Mesothelial cell of epicardium (in vitro differentiated cells): ENCODE results near the gene TIMM21. TPM values are rescaled to one million over a fixed set of nuclear protein-coding genes. Genes with fewer than 3 reads are reported as not detected.
A peak's percentile ranks its signal among the peaks of the same experiment; 100 is the strongest.

ENCODE experiments used
- DNase-seq, 2 experiments: peaks; one replicate each; pipeline ENCODE4 v3.0.0; 2021; ENCODE audit warnings: low spot score in 2 of 2; ENCODE audit not compliant: unreplicated experiment in 2 of 2
- H3K27ac Mint-ChIP-seq: 2 replicates; pipeline ENCODE4 v1.8.0; 2021; ENCODE audit warnings: mixed read lengths
- H3K27me3 Mint-ChIP-seq: 2 replicates; pipeline ENCODE4 v1.8.0; 2021; ENCODE audit warnings: low read depth, mixed read lengths
- H3K36me3 Mint-ChIP-seq: 2 replicates; pipeline ENCODE4 v1.8.0; 2021; ENCODE audit warnings: mixed read lengths
- H3K4me1 Mint-ChIP-seq: 2 replicates; pipeline ENCODE4 v1.8.0; 2021; ENCODE audit warnings: mixed read lengths
- H3K4me3 Mint-ChIP-seq: 2 replicates; pipeline ENCODE4 v1.8.0; 2021; ENCODE audit warnings: mild to moderate bottlenecking, moderate library complexity, mixed read lengths
- H3K9me3 Mint-ChIP-seq: 2 replicates; pipeline ENCODE4 v1.8.0; 2021; ENCODE audit warnings: mixed read lengths
- CTCF ChIP-seq: fragments of 200-600 bp; sonication (generic); IDR thresholded peaks from one replicate; pipeline ENCODE4 v1.5.0; 2021; ENCODE audit warnings: antibody characterized with exemption; ENCODE audit not compliant: unreplicated experiment
- total RNA-seq: library from RNA; stranded (reverse); gene quantifications from 3 replicates; pipeline ENCODE4 v1.2.1, GENCODE V29; 2021

Gene TIMM21
- total RNA-seq, 1 donor from 2014 or later, result 22.8 TPM

- H3K4me1 Mint-ChIP-seq, result peaks cover 3% of the 10 kb centered on the region
- H3K9me3 Mint-ChIP-seq, result no peaks in the 10 kb centered on the region
- H3K36me3 Mint-ChIP-seq, result no peaks in the 10 kb centered on the region
- peaks cover 16% of the 10 kb centered on the region for H3K27me3 Mint-ChIP-seq
- no peak overlapping the region for H3K4me3 Mint-ChIP-seq
- no peak for DNase-seq
- no peak overlapping the region for H3K27ac Mint-ChIP-seq
- no peak for TF ChIP-seq CTCF
These were observed 8.9 kb upstream of the TIMM21 start for GRCh38 chr18:74139411-74139810.

GRCh38 chr18:74139888-74140287 is 8.4 kb upstream of the TIMM21 start:
- no peaks in the 10 kb centered on the region for H3K36me3 Mint-ChIP-seq
- TF ChIP-seq CTCF, result no peak

GRCh38 chr18:74140582-74140981 is 7.7 kb upstream of the TIMM21 start:
- DNase-seq, result no peak
- peaks cover 16% of the 10 kb centered on the region for H3K27me3 Mint-ChIP-seq
- H3K4me3 Mint-ChIP-seq, result no peak overlapping the region
- H3K4me1 Mint-ChIP-seq, result peaks cover 3% of the 10 kb centered on the region
- no peak for TF ChIP-seq CTCF
- H3K36me3 Mint-ChIP-seq, result no peaks in the 10 kb centered on the region
- H3K9me3 Mint-ChIP-seq, result no peaks in the 10 kb centered on the region
- no peak overlapping the region for H3K27ac Mint-ChIP-seq

More at GRCh38 chr18:74139888-74140287, 8.4 kb upstream of the TIMM21 start:
- no peaks in the 10 kb centered on the region for H3K9me3 Mint-ChIP-seq
- DNase-seq, result no peak
- H3K27me3 Mint-ChIP-seq, result peaks cover 16% of the 10 kb centered on the region
- H3K4me1 Mint-ChIP-seq, result peaks cover 3% of the 10 kb centered on the region
- no peak overlapping the region for H3K27ac Mint-ChIP-seq
- H3K4me3 Mint-ChIP-seq, result no peak overlapping the region

- Mint-ChIP-seq H3K4me1 (peaks cover 10% of the 10 kb centered on the region), H3K27ac (no peak overlapping the region), H3K4me3 (no peak overlapping the region), H3K27me3 (peaks cover 16% of the 10 kb centered on the region), H3K9me3 (no peaks in the 10 kb centered on the region), H3K36me3 (no peaks in the 10 kb centered on the region)
- TF ChIP-seq CTCF, result no peak
- DNase-seq, result no peak
These were observed 6.7 kb upstream of the TIMM21 start for GRCh38 chr18:74141667-74142066.

GRCh38 chr18:74142252-74142651 is 6.1 kb upstream of the TIMM21 start:
- Mint-ChIP-seq H3K9me3 (no peaks in the 10 kb centered on the region), H3K27me3 (peaks cover 16% of the 10 kb centered on the region), H3K36me3 (no peaks in the 10 kb centered on the region), H3K27ac (no peak overlapping the region), H3K4me3 (no peak overlapping the region), H3K4me1 (peaks cover 16% of the 10 kb centered on the region)
- no peak for DNase-seq
- TF ChIP-seq CTCF, result no peak

GRCh38 chr18:74146756-74147155 is 1.6 kb upstream of the TIMM21 start:
- H3K4me1 Mint-ChIP-seq, result peaks cover 38% of the 10 kb centered on the region
- H3K9me3 Mint-ChIP-seq, result no peaks in the 10 kb centered on the region
- no peak for DNase-seq
- no peak for TF ChIP-seq CTCF
- peak overlapping the region; percentile 99 for H3K4me3 Mint-ChIP-seq
- no peaks in the 10 kb centered on the region for H3K27me3 Mint-ChIP-seq
- no peaks in the 10 kb centered on the region for H3K36me3 Mint-ChIP-seq
- H3K27ac Mint-ChIP-seq, result peak overlapping the region; percentile 83
